ENCODE data around the gene MGAT2. TPM values are rescaled to one million over a fixed set of nuclear protein-coding genes. Genes with fewer than 3 reads are reported as not detected.
"Not testable (repeated sequence)": the region's sequence is repeated elsewhere in the genome, so short reads cannot be mapped to it uniquely, and the experiment has no call there.

MGAT2 gene
- total and polyA plus RNA-seq, 2 donors (not counting 3 experiments of a cell fraction or from before 2014, with no cell fraction given) = 36.4 to 72.6 TPM

DNA sequence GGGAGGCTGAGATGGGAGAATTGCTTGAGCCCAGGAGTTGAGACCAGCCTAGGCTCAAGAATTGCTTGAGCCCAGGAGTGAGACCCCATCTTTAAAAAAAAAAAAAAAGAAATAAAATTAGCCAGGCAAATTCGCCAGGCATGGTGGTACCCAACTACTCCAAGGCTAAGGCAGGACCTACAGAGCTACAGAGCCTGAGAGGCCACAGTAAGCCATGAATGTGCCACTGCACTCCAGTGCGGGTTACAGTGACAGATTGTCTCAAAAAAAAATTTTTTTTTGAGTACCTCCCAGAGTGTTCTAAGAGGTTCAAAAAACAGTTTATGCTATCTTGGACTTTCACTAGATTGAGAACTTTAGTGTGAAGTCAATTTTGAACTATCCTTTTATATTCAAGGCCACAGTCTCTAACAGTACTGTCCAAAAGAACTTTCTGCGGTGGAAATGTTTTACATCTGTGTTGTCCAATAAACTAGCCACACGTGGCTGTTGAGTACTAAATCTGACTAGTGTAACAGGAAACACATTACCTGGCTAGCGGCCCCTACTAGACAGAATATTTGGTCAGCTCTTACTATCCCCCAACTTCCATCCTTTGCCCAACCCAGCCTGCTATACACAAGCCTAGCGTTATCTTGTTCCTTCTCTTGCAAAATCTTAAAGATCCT is 2.6 kb upstream of the MGAT2 start:
- Histone ChIP-seq H3K79me2 (ENCODE audit: control insufficient read depth, insufficient read depth, low read length) (peaks cover 59% of the 10 kb centered on the region), H3K4me1 (ENCODE audit: control insufficient read depth, extremely low read depth, insufficient read depth, low read length) (peaks cover 18% of the 10 kb centered on the region), H2AFZ (ENCODE audit: low read depth, low read length) (no peak overlapping the region), H4K20me1 (replicated peaks; ENCODE audit: control insufficient read depth, extremely low read depth, insufficient read depth, low read length) (no peaks in the 10 kb centered on the region), H3K27ac (ENCODE audit: insufficient read depth, low read depth, low read length) (no peak overlapping the region), H3K36me3 (ENCODE audit: control insufficient read depth in 2 of 2, extremely low read depth in 1 of 2, insufficient read depth in 2 of 2, low read length in 2 of 2) (peaks cover 0 to 6% of the 10 kb centered on the region in 2 experiments), H3K9me3 (replicated peaks; ENCODE audit: control insufficient read depth, insufficient read depth, low read length) (no peaks in the 10 kb centered on the region), H3K9me1 (replicated peaks; ENCODE audit: control insufficient read depth, extremely low read depth, insufficient read depth, low read length) (peaks cover 2% of the 10 kb centered on the region), H3K4me3 (replicated peaks in 1 of 3; ENCODE audit: insufficient read depth in 1 of 3, low read depth in 1 of 3, low read length in 3 of 3) (no peak overlapping the region), H3K27me3 (ENCODE audit: control insufficient read depth in 2 of 2, insufficient read depth in 2 of 2, low read length in 2 of 2) (no peaks in the 10 kb centered on the region), H3K9ac (replicated peaks; ENCODE audit: extremely low read depth, insufficient read depth, low read length) (no peak overlapping the region), H3K4me2 (ENCODE audit: insufficient read depth, low read length) (no peak overlapping the region)
- no TSS peak for BruUV-seq (replicated peaks)
- CTCF ChIA-PET = no interaction called here
- POLR2A ChIA-PET = no interaction called here
- dilution Hi-C loops (cut with MboI; ENCODE audit: extremely low pct_ligation_motif_present, low sequenced_read_pairs) (no loop called here), intact Hi-C loops (cut with micrococcal nuclease) (no loop called here)
- DNase-seq (ENCODE audit: low read depth, low spot score) = no peak
- TF ChIP-seq, protein P1, sequence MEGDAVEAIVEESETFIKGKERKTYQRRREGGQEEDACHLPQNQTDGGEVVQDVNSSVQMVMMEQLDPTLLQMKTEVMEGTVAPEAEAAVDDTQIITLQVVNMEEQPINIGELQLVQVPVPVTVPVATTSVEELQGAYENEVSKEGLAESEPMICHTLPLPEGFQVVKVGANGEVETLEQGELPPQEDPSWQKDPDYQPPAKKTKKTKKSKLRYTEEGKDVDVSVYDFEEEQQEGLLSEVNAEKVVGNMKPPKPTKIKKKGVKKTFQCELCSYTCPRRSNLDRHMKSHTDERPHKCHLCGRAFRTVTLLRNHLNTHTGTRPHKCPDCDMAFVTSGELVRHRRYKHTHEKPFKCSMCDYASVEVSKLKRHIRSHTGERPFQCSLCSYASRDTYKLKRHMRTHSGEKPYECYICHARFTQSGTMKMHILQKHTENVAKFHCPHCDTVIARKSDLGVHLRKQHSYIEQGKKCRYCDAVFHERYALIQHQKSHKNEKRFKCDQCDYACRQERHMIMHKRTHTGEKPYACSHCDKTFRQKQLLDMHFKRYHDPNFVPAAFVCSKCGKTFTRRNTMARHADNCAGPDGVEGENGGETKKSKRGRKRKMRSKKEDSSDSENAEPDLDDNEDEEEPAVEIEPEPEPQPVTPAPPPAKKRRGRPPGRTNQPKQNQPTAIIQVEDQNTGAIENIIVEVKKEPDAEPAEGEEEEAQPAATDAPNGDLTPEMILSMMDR (IDR thresholded peaks at IDR 0.05; ENCODE audit: extremely low read depth in 1 of 2, insufficient read depth in 1 of 2, low read depth in 1 of 2, low read length in 2 of 2) = no peak
- TF ChIP-seq MYC (IDR thresholded peaks at IDR 0.05; ENCODE audit: low read depth, low read length) (no peak), POLR2A (IDR thresholded peaks at IDR 0.05; ENCODE audit: low read depth, low read length) (no peak), JUN (IDR thresholded peaks at IDR 0.05; ENCODE audit: borderline replicate concordance, insufficient read depth, insufficient read length, low read depth) (no peak), FOS (IDR thresholded peaks at IDR 0.05; ENCODE audit: borderline replicate concordance, insufficient read depth, low read length) (no peak), POLR2AphosphoS5 (IDR thresholded peaks at IDR 0.05; ENCODE audit: insufficient read depth, low read depth, low read length) (no peak), GATA2 (IDR thresholded peaks at IDR 0.05; ENCODE audit: insufficient read depth, insufficient read length, low read depth, low read length) (no peak), EZH2 (IDR thresholded peaks at IDR 0.05; ENCODE audit: borderline replicate concordance, low read depth, low read length, severe bottlenecking) (no peak)
- TF ChIP-seq, protein P2, sequence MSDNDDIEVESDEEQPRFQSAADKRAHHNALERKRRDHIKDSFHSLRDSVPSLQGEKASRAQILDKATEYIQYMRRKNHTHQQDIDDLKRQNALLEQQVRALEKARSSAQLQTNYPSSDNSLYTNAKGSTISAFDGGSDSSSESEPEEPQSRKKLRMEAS (IDR thresholded peaks at IDR 0.05; ENCODE audit: insufficient read depth, insufficient read length) = no peak
- no peak for FAIRE-seq

DNA sequence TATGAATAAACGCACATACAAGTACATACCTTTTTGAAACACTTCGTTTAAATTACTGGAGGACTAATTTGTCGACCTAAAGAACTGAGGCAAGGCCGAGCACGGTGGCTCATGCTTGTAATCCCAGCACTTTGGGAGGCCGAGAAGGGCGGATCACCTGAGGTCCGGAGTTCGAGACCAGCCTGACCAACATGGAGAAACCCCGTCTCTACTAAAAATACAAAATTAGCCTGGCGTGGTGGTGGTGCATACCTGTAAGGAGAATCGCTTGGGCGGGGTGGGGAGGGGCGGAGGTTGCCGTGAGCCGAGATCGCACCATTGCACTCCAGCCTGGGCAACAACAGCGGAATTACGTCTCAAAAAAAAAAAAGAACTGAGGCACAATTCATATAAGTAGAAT is 1.3 kb upstream of the MGAT2 start:
- H4K20me1 ChIP-seq (replicated peaks; ENCODE audit: control insufficient read depth, extremely low read depth, insufficient read depth, low read length); DNase-seq (ENCODE audit: low read depth, low spot score); H3K27me3 ChIP-seq (ENCODE audit: control insufficient read depth in 2 of 2, insufficient read depth in 2 of 2, low read length in 2 of 2); intact Hi-C loops (cut with micrococcal nuclease); FAIRE-seq; BruUV-seq (replicated peaks); H3K36me3 ChIP-seq (ENCODE audit: control insufficient read depth in 2 of 2, extremely low read depth in 1 of 2, insufficient read depth in 2 of 2, low read length in 2 of 2); H2AFZ ChIP-seq (ENCODE audit: low read depth, low read length); H3K9me1 ChIP-seq (replicated peaks; ENCODE audit: control insufficient read depth, extremely low read depth, insufficient read depth, low read length); dilution Hi-C loops (cut with MboI; ENCODE audit: extremely low pct_ligation_motif_present, low sequenced_read_pairs); H3K9me3 ChIP-seq (replicated peaks; ENCODE audit: control insufficient read depth, insufficient read depth, low read length): not testable (repeated sequence)
- H3K27ac ChIP-seq (ENCODE audit: insufficient read depth, low read depth, low read length) = peak overlapping the region; percentile 85
- POLR2A ChIA-PET = interaction anchor here (1.2 to 2.3 kb wide), 3 partner anchors 13 to 69 kb away, joined by 3 to 12 read pairs (median 4); no protein-coding TSS in a partner anchor
- peaks cover 31% of the 10 kb centered on the region for H3K4me1 ChIP-seq (ENCODE audit: control insufficient read depth, extremely low read depth, insufficient read depth, low read length)
- CTCF ChIA-PET = interaction anchor here (2.5 to 6.4 kb wide), 2 partner anchors 14 to 158 kb away, joined by 11 to 80 read pairs; partner anchors contain the start of gene DNAAF2
- H3K4me2 ChIP-seq (ENCODE audit: insufficient read depth, low read length) = peak overlapping the region; percentile 88
- peaks cover 70% of the 10 kb centered on the region for H3K79me2 ChIP-seq (ENCODE audit: control insufficient read depth, insufficient read depth, low read length)
- peak overlapping the region; percentile 86 for H3K9ac ChIP-seq (replicated peaks; ENCODE audit: extremely low read depth, insufficient read depth, low read length)
- peak overlapping the region; percentile 59 to 95 (median 83) for H3K4me3 ChIP-seq (replicated peaks in 1 of 3; ENCODE audit: insufficient read depth in 1 of 3, low read depth in 1 of 3, low read length in 3 of 3)
